Measurements from ENCODE around the gene SLC66A1. TPM values are rescaled to one million over a fixed set of nuclear protein-coding genes. Genes with fewer than 3 reads are reported as not detected.

SLC66A1 gene
- total and polyA plus RNA-seq, 2 of the 13 experiments (the other 11 are each of a cell fraction or from before 2014, with no cell fraction given): 15.4 to 18.9 TPM

DNA sequence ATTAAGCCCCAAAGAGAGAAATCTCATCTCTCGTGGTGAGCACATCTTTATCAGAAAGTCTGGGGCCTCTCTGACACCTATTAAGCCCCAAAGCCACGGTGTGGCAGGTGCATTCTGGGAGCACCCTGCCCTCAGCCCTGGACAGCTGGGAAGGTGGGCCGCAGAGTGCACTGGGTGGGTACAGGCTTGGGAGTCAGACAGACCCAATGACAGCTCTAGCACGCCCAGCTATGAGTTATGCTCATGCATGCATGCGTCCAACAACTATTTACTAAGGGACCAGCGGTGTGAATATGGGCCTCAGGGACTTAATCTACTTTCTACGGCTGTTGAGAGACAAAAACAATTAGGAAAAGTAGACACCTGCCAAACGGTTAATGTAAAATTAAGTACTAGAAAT lies 46.6 kb downstream of the SLC66A1 start:
- 98% methylated on average over 7 of the region's 8 CpGs for WGBS (ENCODE audit: low lambda C conversion rate)
- Histone ChIP-seq H3K27ac (ENCODE audit: extremely low read length, insufficient read depth, low read length) (no peak overlapping the region), H3K4me3 (replicated peaks in 1 of 3; ENCODE audit: insufficient read depth in 1 of 3, low read depth in 2 of 3, low read length in 3 of 3) (no peak overlapping the region), H3K27me3 (ENCODE audit: control insufficient read depth in 1 of 2, insufficient read depth in 2 of 2, low read length in 2 of 2) (no peaks in the 10 kb centered on the region), H3K9ac (ENCODE audit: insufficient read depth, low read depth, low read length) (no peak overlapping the region), H3K9me3 (ENCODE audit: low read length) (no peaks in the 10 kb centered on the region), H3K36me3 (replicated peaks in 1 of 2; ENCODE audit: control insufficient read depth in 1 of 2, insufficient read depth in 2 of 2, low read length in 2 of 2) (peaks cover 28 to 54% of the 10 kb centered on the region in 2 experiments), H4K20me1 (ENCODE audit: insufficient read depth, low read length) (no peaks in the 10 kb centered on the region), H2AFZ (ENCODE audit: low read length) (no peak overlapping the region), H3K4me1 (ENCODE audit: insufficient read depth, low read length) (peaks cover 2% of the 10 kb centered on the region; the same call in 1 of the 2 replicates), H3K79me2 (ENCODE audit: insufficient read depth, low read length) (no peaks in the 10 kb centered on the region), H3K4me2 (ENCODE audit: low read depth, low read length) (no peak overlapping the region)
- CTCF ChIA-PET (ENCODE audit: low intra/inter-chr PET ratio, low total read pairs): no interaction called here
- POLR2A ChIA-PET: no interaction called here
- DNase-seq (ENCODE audit: low spot score): no peak
- ATAC-seq: no peak
- intact Hi-C loops (cut with micrococcal nuclease; ENCODE audit: unreplicated experiment): no loop called here
- FAIRE-seq: no peak
- in situ Hi-C loops (cut with HindIII; ENCODE audit: extremely low pct_ligation_motif_present, low pct_unique_long_range_greater_than_20kb): no loop called here
- BruUV-seq (replicated peaks): no TSS peak
- no peak for TF ChIP-seq ARHGAP35 (CRISPR knock-in tag; IDR thresholded peaks at IDR 0.05; ENCODE audit: borderline replicate concordance)
- no peak for TF ChIP-seq ZNF160 (CRISPR knock-in tag; IDR thresholded peaks at IDR 0.05)
- no peak for TF ChIP-seq ZNF605 (CRISPR knock-in tag; IDR thresholded peaks at IDR 0.05)
- TF ChIP-seq, protein P1, sequence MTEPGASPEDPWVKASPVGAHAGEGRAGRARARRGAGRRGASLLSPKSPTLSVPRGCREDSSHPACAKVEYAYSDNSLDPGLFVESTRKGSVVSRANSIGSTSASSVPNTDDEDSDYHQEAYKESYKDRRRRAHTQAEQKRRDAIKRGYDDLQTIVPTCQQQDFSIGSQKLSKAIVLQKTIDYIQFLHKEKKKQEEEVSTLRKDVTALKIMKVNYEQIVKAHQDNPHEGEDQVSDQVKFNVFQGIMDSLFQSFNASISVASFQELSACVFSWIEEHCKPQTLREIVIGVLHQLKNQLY (CRISPR knock-in tag; IDR thresholded peaks at IDR 0.05): no peak
- no peak for TF ChIP-seq ZFP36L2 (CRISPR knock-in tag; IDR thresholded peaks at IDR 0.05)
- no peak for TF ChIP-seq ZNF747 (CRISPR knock-in tag; IDR thresholded peaks at IDR 0.05; ENCODE audit: borderline replicate concordance)

DNA sequence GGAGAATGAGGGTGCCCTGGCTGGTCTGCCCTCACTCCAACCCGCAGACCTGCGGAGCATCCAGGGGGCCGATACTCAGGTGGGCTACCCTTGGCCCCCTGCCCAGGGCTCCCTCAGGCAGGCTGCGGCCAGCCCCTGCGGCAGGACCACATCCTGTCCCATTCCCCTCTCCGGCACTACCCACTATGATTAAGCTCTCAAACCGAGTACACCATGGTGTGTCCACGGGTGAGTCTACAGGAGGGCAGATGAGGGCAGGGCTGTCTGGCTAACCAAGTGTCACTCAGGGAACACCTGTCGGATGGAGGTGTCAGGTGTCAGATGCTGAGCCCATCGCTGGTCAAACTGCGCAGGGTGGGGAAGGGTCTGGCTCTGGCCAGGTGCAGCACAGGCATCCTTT lies 47.2 kb downstream of the SLC66A1 start:
- ChIA-PET CTCF (ENCODE audit: low intra/inter-chr PET ratio, low total read pairs) (no interaction called here), POLR2A (no interaction called here)
- no peaks in the 10 kb centered on the region for H3K9me3 ChIP-seq (ENCODE audit: low read length)
- H3K4me3 ChIP-seq (replicated peaks in 1 of 3; ENCODE audit: insufficient read depth in 1 of 3, low read depth in 2 of 3, low read length in 3 of 3): no peak overlapping the region
- no peak for ATAC-seq
- H3K27me3 ChIP-seq (ENCODE audit: control insufficient read depth in 1 of 2, insufficient read depth in 2 of 2, low read length in 2 of 2): no peaks in the 10 kb centered on the region
- DNase-seq (ENCODE audit: low spot score): no peak
- H3K4me2 ChIP-seq (ENCODE audit: low read depth, low read length): no peak overlapping the region
- TF ChIP-seq ZNF737 (CRISPR knock-in tag; IDR thresholded peaks at IDR 0.05; ENCODE audit: borderline replicate concordance) (no peak), CBFB (CRISPR knock-in tag; IDR thresholded peaks at IDR 0.05) (no peak), ELF3 (CRISPR knock-in tag; IDR thresholded peaks at IDR 0.05) (no peak), HNRNPLL (IDR thresholded peaks at IDR 0.05; ENCODE audit: low read depth, low read length, poor library complexity, severe bottlenecking) (no peak), ZNF468 (CRISPR knock-in tag; IDR thresholded peaks at IDR 0.05) (no peak), GATAD1 (CRISPR knock-in tag; IDR thresholded peaks at IDR 0.05) (no peak), CHCHD3 (CRISPR knock-in tag; IDR thresholded peaks at IDR 0.05) (no peak)
- no peak overlapping the region for H3K27ac ChIP-seq (ENCODE audit: extremely low read length, insufficient read depth, low read length)
- in situ Hi-C loops (cut with HindIII; ENCODE audit: extremely low pct_ligation_motif_present, low pct_unique_long_range_greater_than_20kb): no loop called here
- H2AFZ ChIP-seq (ENCODE audit: low read length): no peak overlapping the region
- no TSS peak for BruUV-seq (replicated peaks)
- H4K20me1 ChIP-seq (ENCODE audit: insufficient read depth, low read length): no peaks in the 10 kb centered on the region
- 96% methylated on average over 5 of the region's 11 CpGs for WGBS (ENCODE audit: low lambda C conversion rate)
- intact Hi-C loops (cut with micrococcal nuclease; ENCODE audit: unreplicated experiment): no loop called here
- H3K79me2 ChIP-seq (ENCODE audit: insufficient read depth, low read length): no peaks in the 10 kb centered on the region
- H3K36me3 ChIP-seq (replicated peaks in 1 of 2; ENCODE audit: control insufficient read depth in 1 of 2, insufficient read depth in 2 of 2, low read length in 2 of 2): peaks cover 27 to 48% of the 10 kb centered on the region in 2 experiments
- peaks cover 8% of the 10 kb centered on the region; the same call in 1 of the 2 replicates for H3K4me1 ChIP-seq (ENCODE audit: insufficient read depth, low read length)
- no peak for FAIRE-seq
- H3K9ac ChIP-seq (ENCODE audit: insufficient read depth, low read depth, low read length): no peak overlapping the region

All from HepG2 (cell line).